Activated CD4-positive, alpha-beta T cell treated with anti-CD3 and anti-CD28 coated beads for 48 hours (primary cell): Measurements from ENCODE around the gene ATP2C2.

Experiments used
- DNase-seq: peaks from one replicate; pipeline ENCODE4 v3.0.0-alpha.2; 2020

The ATP2C2 gene

GRCh38 chr16:84458606-84459532 is 90.5 kb downstream of the ATP2C2 start:
- DNase-seq: no peak

GRCh38 chr16:84459533-84459894 is 91.2 kb downstream of the ATP2C2 start:
- DNase-seq: no peak

DNA sequence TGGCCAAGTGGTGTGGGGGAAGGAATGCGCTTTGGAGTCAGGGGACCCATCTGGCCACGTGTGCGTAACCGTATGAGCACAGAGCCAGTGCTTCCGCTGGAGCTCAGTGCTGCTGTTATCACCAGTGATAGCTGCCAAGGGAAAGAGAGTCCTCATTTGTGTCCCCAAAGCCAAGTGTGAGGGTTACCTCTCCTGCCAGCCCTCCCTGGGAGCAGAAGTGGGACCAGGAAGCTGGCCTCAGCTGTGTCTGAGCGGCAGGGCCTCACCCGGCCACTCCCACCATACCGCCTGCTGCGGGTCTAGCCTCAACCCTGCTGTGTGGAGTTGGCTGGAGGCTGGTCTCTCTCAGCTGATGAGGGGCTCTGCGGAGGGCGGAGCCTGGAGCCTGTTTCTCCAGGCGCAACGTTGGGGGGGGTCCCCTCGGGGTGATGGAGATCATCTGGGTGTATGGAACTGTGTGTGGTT is 91.6 kb downstream of the ATP2C2 start:
- DNase-seq: no peak

DNA sequence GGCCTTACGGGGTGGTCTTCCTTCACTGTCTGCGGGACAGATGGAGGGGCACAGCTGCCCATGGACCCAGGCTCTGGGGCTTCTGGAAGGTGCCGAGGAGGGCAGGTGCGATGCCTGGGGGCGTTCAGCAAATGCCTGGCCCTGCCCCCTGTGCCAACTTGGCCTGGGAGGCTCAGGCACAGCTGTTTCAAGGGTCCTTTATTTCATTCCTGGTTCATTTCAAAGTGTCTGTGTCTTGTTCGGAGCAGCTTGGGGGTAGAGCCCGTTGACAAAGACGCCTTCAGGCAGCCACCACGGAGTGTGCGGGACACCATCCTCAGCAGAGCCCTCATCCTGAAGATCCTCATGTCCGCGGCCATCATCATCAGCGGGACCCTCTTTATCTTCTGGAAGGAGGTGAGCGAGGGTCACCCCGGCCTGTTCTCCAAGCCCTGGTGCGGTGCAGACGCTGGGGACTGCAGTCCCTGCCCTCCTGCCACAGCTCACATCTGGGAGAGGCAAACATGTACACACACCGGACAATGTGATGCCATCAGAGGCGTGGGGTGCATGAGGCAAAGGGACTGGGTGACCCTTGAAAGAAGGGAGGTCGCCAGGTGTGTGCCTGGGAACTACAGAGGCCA is 92.2 kb downstream of the ATP2C2 start:
- no peak for DNase-seq

DNA sequence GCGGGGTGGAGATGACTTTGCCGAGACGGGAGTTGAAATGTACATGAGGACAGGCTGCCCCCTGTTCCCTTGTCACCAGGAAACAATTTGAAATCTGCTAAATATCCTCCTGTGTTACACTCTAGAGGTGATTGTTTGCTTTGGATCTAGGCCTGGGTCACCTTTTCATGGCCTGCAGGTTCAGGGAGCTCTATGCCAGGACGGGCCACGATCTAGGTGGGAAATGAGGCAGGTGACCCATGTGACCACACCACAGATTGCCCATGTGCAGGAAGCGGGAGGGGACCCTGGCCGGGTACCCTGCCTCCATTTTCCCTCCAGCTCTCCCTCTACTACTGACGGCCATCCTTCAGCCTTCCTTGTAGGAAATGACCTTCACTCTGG is 92.7 kb downstream of the ATP2C2 start:
- DNase-seq: no peak

GRCh38 chr16:84461413-84462295 is 93.3 kb downstream of the ATP2C2 start:
- DNase-seq: no peak

GRCh38 chr16:84462296-84463210 is 94.2 kb downstream of the ATP2C2 start:
- no peak for DNase-seq

DNA sequence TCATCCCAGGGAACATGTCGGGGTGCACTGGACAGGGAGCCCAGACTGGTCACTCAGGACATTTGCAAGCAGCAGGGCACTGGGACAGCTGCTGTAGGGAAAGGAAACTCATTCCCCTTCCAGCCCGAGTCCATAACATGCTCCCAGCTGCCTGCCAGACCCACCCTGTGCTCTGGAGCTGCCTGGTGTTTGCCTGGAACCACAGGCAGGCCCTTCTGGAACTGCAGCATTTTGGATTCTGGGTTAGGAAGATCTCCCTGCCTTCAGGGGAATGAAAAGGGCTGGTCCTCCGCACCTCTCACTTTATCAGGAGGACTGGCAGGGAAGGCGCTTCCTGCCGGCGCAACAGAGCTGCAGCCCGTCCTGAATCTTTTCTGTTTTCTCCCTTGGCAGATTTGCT is 94.9 kb downstream of the ATP2C2 start:
- no peak for DNase-seq

DNA sequence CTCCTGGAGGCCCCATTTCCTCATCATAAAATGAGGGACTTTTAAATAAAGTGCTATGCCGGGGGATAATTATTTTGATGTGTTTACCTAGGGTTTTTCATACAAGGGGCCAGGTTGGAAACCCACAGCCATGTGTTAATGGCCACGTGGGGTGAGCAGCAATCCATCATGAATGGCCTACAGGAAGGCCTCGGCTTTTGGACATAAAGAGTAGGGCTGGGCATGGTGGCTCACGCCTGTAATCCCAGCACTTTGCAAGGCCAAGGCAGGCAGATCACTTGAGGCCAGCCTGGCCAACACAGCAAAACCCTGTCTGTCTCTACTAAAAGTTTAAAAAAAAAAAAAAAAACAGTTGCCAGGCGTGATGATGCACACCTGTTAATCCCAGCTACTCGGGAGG is 95.8 kb downstream of the ATP2C2 start:
- DNase-seq: no peak

- DNase-seq: no peak
Measured at GRCh38 chr16:84465154-84465553, 96.8 kb downstream of the ATP2C2 start.

DNA sequence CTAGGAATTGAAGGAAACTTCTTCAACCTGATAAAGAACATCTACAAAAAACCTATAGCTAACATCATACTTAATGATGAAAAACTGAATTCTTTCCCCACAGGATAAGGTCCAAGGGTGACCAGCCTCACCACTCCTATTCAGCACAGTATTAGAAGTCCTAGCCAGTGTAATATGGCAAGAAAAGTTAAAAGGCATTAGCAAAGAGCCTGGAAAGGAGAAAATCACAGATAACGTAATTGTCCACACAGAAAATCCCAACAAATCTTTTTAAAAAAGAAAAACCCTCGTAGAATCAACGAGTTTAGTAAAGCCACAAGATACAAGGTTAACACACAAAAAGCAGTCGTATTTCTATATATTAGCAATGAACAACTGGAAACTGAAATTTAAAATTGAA is 98.4 kb downstream of the ATP2C2 start:
- DNase-seq: no peak

DNA sequence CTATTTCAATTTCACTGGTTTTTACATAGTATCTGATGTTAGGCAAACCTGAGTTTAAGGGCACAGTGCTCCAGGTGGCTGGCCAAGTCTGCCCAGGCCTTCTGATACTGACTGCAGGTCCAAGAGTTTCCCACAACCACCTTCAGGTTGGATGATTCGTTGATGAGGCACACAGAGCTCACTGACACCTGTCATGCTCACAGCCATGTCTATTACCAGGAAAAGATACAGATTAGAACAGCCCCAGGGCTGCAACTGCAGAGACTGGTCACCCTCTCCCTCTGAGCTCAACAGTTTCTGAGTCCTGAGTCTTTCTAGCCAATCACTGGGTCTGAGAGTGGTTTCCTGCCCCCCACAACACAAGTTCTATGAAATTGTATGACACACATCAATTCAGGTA is 98.9 kb downstream of the ATP2C2 start:
- DNase-seq: no peak

GRCh38 chr16:84467709-84468108 is 99.4 kb downstream of the ATP2C2 start:
- no peak for DNase-seq

GRCh38 chr16:84471316-84471715 is 103.0 kb downstream of the ATP2C2 start:
- DNase-seq: no peak

DNA sequence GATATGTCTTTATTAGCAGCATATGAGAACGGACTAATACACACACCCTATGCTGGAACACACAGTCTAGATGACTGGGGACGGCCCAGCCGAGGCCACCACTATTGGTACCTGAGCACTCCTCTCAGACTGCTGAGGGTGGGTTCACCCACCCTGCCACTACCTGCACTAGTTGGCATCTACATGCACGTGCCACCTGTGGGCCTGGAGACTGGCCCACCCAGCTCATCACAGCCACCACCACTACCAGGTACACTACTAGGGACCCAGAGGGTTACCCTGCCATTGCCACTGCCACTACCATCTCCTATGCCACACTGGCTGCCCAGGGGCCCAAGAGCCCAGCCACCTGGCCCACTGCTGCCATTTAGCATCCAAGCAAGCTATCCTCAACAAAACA is 103.6 kb downstream of the ATP2C2 start:
- DNase-seq: no peak

- DNase-seq: no peak
Measured at GRCh38 chr16:84475643-84476240, 107.4 kb downstream of the ATP2C2 start.

GRCh38 chr16:84476401-84476800 is 108.1 kb downstream of the ATP2C2 start:
- no peak for DNase-seq

DNA sequence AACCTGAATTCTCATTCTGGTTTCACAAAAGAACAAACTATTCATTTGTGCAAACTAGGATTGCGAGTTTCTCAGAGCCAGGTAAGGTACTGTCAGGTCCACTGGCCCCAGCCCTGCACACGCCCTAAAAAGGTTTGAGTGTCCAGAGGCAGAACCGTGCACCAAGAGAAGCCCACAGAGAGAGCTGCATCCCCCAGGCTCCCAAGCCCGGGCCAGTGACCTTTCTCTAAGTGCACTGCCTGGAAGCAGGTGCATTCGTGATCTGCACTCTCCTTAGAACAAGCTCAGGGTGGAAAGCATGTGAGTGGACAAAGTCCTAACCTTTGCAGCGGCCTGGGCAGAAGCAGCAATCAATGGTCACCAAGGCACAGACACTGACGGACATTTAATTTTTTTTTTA is 109.3 kb downstream of the ATP2C2 start:
- DNase-seq: no peak

GRCh38 chr16:84478172-84478947 is 110.0 kb downstream of the ATP2C2 start:
- no peak for DNase-seq

DNA sequence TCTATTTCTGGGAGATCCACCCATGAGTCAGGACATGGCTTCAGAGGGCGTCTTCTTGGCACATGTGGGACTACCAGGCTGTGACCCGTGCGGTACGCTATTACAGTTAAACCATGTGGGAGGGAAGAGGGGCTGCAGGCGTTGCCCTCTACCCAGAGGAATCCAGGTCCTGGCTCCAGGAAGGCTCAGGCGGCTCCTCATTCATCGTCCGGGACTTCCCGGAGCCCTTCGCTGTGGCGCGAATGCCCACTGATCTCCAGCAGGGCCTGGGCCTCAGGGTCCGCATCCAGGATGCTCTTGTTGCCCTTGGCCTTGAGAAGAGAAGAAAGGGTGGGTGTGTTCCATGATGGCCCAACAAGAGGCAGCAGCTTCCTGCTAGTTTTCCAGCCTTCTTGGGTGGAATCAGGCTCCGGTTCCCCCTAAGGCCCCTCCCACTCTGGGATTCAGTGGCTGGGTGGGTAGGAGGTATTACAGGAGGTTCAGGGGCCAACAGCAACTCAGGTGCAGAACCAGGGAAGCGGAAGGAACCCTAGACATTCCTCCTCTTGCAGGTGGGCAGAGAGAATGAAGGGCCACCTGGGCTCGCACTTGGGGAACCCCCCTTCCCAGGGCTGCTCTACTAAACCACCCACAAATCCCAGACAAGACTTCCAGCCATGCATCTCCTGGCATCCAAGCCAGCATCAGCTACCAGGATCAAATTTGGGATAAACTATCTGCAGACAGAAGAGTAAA is 111.5 kb downstream of the ATP2C2 start:
- no peak for DNase-seq
